OCI-M2 (cell line): ENCODE measurements around the gene PRKCE.

Source experiments
- DNase-seq: peaks from one replicate; lab custom pipeline; 2025; ENCODE audit not compliant: unreplicated experiment; lab: John Stamatoyannopoulos, UW

The PRKCE gene

DNA sequence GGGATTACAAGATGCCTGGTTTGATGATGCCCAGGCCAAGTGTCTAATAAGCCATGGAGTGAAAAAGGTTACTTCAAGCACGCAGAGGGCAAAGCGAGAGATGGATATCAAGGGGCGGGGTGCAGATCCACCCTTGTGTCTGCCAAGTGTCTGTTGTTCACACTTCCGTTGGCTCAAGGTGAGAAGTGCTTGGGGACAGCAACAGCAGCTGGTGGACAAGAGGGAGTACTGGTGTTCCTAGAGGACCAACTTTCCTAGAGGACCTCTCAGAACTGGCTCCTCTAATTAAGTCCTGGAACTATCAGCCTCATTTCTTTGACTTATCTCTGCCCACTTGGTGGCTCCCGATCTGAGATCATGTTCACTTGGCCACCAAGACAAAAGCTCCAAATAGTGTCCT lies 299.1 kb downstream of the PRKCE start:
- no peak for DNase-seq

DNA sequence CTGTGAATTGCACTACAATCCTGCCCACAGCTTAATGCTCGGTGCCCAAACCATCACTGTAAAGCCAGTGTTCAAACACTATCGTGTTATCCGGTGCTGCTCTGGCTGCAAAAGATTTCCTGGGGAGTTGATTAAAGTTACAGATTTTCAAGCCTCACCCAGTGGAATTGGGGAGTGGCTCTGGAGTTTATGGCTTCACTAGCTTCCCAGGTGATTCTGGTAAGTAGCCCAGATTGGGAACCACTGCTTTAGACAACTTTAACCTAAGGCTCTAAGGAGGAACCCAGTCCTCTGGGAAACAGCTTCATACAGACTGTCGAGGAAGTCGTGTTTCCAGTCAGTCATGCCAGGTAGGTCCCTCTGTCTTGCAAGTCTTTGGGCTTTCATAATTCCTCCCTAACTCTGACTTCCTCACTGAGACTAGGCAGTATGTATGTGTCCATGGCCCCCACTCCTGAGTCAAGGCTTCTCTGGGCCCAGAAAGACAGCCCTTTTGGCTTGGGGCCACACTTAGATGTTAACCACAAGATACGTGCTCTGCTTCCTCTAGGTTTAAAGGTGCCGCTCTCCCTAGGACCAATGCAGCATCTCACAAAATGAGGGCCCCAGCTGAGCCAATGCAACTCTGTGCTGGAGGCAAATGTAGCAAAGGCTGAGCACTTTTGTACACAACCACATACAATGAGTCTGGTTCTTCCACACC lies 299.7 kb downstream of the PRKCE start:
- no peak for DNase-seq

DNA sequence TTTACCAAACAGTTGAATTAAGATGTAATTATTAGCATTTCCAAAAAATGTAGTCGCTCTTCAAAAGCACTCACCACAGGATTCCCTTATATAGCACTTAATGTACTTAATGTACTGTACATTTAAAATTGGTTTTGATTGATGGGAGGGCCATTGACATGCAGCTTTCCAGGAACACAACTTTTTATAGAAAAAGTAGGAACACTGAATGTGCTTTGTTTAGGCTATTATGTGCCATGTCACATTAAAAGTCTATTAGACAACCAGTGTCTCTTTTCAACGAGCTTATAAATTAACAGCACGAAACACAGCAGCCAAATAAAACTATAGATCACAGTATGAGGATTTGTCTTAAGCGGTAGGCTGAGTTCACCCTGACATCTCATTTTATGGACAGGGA lies 301.1 kb downstream of the PRKCE start:
- no peak for DNase-seq

DNA sequence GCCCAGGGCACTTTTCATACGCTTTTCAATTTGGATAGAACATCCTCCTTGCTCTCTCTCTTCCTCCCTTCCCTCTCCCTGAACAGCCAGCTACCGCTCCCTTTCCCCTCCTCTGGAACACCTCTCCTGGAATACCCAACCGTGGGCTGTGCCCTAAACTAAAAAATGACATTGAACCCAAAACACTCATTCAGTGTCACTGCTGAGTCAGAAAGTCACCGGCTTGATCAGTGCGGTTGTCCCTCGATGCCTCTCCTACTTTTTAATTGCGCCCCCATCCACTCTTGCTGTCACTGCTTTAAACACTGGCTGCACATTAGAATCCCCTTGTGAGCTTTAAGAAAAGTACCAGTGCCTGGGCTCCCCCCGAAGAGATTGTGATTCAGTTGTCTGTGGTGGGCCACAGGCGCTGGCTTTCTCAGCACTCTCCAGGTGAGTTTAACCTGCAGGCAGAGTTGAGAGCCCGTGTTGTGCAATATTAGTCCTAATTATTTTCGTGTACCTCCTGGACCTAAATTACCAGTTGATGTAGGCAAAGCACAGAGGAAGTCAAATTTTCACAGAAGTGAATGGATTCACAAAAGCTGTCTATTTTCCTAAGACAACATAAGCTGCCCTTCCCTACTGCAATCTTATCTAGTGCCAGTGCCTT lies 302.0 kb downstream of the PRKCE start:
- no peak for DNase-seq

DNA sequence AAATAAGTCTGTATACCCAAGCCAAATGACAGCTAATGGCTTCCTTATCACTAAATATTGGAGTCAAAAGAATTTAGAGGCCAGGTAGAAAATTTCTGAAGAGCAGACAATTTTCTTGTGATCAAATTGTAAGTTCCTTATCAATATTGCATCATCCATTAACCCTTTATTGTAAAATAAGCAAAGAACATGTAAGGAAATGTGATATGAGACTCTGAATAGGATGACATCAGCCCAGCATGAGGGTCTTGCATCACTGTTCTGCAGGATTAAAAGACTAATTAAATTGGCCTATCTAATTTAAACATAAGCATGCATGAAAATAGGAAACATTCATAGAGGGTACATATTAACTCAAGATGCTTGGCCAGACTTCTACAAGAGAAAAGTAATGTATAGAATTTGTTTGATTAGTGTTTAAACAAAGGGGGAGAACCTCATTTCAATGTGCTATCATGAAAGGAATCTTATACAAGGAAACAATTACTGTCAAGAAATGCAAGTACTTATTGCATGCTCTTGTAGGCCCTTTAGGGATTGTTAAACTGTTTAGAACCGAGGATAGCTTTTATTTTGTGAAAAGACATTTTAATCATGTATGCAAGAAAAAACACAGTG lies 302.9 kb downstream of the PRKCE start:
- no peak for DNase-seq

DNA sequence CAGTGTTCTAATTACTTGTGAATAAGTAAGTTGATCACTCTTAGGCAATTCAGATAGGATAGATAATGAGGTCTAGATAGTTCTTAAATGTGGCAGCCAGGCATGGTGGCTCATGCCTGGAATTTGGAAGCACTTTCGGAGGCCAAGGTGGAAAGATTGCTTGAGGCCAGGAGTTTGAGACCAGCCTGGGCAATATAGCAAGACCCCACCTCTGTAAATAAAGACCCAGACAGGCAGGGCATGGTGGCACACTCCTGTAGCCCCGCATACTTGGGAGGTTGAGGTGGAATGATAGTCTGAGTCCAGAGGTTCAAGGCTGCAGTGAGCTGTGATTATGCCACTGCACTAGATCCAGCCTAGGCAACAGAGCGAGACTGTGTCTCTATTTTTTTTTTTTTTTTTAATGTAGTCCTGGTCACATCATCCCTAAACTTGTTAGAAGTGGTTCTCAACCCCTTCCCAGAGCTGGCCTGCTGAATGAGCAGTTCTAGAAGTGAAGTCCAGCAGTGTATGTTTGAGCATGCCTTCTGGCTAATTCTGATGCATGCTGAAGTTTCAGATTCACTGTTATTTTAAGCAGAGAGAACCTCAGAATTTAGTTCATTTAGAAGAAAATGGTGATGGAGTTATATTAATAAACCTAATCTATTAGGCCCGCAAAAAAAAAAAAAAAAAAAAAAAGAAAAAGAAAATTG lies 306.2 kb downstream of the PRKCE start:
- DNase-seq: no peak

DNA sequence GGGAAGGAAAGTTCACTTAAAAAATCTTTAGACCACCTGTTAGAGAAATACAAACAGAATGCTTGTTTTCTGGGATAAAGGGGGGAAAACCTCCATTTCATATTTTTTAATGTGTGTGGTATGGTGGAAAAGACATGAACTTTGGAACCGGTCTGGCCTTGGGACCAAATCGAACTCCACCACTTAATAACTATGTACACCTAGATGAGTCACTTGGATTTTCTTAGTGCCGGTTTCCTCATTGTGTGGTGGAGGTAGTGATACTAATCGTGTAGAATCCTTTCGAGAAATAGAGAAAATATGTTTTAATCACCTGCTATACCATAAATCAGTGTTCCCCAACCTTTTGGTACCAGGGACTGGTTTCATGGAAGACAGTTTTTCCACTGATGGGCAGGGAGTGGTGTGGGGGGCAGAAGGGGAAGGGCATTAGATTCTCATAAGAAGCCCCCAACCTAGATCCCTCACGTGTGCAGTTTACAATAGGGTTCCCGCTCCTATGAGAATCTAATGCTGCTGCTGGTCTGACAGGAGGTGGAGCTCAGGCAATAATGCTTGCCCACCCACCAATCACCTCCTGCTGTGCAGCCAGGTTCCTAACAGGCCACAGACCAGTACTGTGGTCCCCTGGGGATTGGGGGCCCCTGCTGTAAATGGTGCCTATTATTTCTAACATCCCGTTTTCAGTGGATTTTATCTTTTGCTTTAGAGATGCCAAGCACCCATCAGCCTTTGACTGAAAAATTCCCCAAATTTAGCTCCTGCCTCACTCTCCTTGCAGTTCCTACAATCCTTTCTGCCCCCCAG lies 308.8 kb downstream of the PRKCE start:
- no peak for DNase-seq

DNA sequence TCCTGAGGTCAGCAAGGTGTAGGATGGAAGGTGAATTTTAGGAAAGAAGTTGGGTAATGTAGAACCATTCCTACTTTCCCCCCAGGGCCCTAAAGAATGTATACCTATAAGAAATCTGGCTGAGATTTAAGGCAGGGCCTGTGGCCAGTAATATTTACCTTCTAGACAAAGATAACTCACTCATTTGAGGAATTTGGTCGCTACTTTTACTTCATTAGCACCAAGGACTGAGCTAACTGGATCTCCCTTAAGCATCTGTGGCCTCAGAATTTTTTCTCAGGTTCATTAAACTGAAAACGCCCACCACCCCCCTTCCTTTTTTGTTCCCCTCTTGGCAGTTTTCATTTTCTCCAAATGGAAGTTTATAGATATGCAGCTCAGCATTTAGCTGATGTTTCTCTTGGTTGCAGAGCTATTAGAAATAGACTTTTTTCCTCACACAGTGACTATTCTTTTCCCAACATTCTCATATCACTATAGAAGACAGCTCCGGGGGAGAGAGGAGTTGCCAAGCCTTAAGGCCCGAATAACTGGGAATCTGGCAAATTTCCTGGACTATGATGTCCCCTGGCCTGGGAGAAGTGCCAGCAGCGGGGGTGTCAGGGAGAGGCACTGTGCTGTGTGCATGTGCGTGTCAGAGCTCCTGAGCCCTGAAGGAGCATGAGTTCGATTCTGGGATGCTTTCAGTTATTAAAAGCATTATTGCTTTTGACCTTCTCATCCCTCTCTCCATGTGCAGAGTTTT lies 310.9 kb downstream of the PRKCE start:
- no peak for DNase-seq

DNA sequence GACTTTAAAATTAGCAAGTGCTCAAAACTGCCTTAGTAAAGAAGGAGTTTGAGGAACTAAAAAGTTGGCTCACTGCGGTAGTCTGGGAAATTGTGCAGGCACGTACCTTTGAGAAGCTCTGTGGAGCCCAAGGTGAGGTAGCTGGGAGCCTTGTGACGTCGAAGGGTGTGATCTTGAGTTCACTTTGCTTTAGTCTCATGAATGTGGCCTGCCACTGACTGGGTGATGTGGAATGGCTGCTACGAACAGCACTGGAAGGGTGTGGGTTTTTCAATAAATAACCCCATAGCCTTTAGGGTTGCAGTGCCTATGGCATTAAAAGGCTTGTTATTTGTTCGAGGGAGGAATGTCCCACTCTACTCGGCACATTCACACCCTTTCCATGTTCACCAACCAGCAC lies 312.3 kb downstream of the PRKCE start:
- no peak for DNase-seq

DNA sequence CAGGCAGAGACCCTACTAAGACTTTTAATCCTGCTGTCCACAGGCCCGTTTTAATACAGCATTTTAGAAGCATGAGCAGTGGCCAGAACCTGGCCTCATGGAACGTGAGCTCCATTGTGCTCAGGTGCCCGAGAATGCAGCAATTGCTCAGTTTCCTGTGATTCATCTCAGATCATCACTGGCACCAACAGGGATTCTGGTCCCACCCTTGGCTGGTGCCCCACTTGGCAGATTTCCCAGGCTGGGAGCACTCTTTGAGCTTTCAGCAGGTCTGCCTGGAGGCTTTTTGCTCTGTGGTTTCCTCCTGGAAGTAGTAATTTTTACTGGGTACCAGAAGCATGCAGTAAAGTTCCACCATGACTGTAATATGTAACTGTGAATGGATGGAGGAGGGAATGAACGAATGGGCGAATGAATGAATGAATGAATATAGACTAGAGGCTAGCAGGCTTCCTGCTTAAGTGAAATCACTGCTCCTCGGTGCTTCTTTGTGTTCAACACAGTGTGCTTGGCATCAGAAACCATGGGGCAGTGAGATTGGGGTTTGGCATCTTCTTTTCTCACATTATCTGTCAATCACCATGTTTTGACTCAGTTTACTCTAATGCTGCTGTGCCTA lies 312.9 kb downstream of the PRKCE start:
- no peak for DNase-seq

DNA sequence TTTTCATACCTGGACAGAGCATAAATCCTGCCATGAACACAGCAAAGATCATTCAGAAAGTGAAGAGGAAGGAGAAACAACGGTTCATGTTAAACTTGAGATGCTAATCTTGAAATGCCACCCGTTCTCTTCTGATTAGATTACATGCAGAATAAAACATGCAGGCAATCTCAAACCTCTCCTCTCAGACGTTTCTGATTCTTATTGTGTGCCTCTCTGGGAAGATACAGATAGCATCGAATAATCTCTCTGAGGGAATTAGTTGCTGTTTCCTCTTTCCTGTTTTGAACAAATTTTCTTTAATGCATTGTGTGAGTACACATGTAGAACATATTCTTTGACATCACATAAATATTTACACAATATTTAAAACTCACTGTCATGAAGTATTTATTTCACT lies 313.4 kb downstream of the PRKCE start:
- no peak for DNase-seq

DNA sequence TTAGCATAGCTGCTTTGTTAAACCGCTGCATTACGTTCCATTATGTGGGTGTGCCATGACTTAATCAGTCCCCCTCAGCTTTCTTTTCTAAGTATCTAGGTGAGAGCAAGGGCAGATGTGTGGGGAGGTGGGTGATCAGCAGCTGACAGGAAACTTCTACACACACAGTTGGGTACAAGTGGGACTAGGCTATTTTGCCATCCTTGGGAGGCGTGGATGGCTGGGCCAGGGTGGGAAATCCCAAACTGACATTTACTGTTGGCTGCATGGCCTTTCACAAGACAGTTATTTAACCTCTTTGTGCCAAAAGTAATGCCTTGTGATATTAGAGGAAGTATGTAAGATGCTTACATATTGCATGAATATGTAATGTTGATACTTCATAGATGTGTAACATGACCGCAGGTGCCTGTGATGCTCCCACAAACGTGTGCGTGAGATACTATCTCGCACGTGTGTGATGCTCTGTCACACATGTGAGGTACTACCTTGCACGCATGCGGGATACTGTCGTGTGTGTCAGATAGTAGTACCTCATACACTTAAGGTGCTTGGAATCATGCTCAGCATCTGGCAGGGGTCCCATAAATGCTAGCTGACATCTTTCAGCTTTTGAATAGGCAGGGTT lies 314.5 kb downstream of the PRKCE start:
- no peak for DNase-seq

DNA sequence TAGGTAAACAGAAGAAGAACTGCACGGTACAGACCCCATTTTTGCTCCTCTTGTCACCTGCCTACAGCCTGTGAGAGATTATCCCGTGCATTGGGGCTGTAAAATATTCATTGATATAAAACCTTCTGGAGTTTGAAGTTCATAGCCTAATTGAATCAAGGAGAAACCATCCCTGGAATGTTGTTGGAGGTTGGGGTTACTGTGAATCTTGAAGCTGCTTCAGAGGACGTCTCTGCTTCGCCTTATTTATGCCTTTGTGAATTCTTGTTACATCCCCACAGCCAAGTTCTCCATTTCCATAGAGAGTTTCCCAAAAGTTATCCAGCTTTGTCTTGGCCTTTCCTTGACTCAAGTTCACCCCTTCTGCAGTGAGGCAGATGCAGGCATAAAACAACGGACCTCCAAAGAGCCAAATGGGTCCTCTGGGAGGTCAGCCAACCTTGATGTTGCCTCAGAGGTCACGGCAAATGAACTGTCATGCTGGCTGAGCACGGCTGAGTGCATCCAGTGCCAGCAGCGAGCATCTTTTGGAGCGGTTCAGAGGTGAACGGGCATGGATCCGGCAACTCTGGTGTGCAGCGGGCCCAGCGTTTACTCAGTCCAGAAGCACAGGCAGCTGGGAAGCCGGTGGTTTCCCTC lies 317.6 kb downstream of the PRKCE start:
- DNase-seq: no peak

DNA sequence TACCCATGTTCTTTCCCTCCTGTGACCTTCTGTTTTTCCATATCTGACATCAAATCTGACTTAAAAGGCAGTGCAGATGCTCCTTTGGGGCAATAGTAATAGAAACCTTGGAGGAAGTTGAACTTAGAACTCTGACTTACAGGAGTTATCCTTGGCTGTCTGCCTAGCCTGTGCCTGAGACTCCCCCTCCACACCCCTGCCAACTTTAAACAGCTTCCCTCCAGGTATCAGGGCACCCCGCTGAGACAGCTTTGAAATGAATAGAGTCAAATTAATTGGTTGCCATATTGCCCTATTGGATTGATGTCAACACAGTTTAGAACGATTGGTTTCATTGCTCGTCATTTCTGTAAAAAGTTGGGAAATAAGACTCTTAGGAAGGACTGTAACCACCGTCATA lies 322.0 kb downstream of the PRKCE start:
- no peak for DNase-seq

DNA sequence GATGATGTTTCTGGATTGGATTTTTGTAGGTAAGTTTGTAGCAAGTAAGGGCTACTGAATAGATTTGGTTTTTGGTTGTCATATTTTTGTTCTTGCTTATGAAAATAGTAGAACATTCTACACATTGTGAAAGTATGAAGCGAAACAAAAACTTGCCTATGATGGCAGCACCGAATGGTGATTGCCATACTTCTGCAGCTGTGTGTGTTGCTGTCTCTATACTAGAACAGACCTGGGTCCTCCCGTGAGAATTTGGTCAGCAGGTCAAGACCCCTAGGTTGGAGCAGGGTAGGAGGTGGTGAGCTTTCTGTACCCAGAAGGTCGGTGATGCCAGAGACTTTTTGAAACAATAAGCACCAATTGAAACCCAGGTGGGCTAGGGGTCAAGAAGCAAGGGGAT lies 322.6 kb downstream of the PRKCE start:
- no peak for DNase-seq

DNA sequence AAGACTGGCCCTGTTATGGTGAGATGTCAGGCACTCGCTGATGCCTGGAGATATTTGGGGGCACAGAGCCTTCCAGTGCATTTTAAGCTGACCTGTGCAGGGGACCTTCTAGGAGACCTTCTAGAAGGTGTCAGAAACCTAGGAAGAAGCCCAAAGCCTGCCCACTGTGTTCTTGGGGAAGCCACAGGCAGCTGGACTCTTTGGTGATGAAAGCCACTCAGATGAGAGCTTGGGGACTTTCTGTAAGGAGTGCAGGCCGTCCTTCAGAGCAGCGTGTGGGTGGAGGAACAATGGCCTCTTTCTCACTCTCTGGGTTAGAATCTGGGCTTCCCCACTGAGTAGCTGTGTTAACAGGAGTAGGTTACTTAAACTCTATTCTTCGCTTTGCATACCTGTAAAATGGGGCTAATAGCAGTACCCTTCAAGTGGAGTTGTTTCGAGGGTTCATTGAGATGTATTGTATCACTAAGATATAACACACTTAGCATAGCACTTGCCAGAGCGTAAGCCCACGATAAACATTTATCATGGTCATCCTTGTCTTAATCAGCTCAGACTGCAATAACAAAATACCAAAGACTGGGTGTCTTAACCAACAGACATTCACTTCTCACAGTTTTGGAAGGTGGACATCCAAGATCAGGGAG lies 323.4 kb downstream of the PRKCE start:
- no peak for DNase-seq

DNA sequence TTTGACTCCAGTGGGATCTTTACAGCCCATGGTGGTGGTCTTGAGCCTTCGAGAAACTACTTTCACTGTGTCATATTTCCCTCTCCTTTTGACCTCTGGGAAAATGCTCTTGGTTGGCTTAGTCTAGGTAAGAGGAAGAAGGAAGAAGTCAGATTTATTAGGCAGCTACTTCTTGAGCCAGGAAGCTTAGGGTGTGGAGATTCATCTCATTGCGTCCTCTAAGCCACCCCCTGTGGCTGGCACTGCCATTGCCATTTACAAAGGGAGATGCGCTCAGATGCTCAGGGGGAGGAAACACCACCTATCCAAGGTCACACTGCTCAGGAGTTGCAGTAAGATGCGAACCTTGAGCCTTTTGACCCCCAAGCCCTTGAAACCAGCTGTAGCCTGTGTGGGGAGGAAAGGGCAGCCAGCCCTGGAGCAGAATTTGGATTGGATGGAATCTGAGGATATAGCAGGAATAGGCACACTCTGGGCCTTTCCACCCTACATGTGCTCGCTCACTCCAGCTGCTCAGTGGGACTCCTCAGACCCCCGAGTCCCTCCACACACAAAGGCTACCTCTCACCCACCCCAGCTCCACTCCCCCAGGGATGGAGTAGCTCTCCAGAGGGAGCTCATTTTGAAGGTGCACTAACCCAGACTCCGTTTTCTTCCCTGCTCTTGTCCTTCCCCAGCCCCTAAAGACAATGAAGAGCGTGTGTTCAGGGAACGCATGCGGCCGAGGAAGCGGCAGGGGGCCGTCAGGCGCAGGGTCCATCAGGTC lies 324.5 kb downstream of the PRKCE start:
- DNase-seq: no peak
